Measurements from ENCODE around the gene KLK2. TPM values are rescaled to one million over a fixed set of nuclear protein-coding genes. Genes with fewer than 3 reads are reported as not detected.

The KLK2 gene
- polyA plus RNA-seq, 1 donor from 2014 or later = not detected

DNA sequence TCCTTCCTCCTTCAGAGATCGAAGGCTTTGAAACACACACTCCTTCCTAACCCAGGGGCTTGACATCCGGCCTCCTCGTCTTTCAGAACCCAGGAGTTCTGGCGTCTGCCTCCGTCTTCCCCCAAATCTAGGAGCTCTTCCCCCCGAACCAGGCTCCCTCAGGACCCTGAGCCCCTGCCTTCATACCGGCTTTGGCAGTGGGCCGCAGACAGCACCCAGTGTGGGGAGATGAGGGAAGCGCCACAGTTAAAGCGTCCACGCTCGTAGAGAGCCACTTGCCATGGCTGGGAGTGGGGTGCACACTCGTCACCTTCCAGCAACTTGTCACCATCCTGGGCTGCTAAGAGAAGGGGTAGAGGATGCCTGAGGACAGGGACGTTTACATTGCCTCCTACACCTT, 45.8 kb upstream of the KLK2 start:
- Histone ChIP-seq H3K27ac (ENCODE audit: low read length) (no peak overlapping the region), H3K79me2 (replicated peaks; ENCODE audit: insufficient read depth, low read length) (no peaks in the 10 kb centered on the region), H4K20me1 (ENCODE audit: insufficient read depth) (no peaks in the 10 kb centered on the region), H3K4me2 (ENCODE audit: low read length) (no peak overlapping the region), H3K9me2 (ENCODE audit: insufficient read depth, low read length) (no peaks in the 10 kb centered on the region), H3F3A (ENCODE audit: insufficient read depth, low read length, poor library complexity, severe bottlenecking) (no peaks in the 10 kb centered on the region), H2AFZ (ENCODE audit: low read depth, low read length) (no peak overlapping the region), H3K36me3 (ENCODE audit: insufficient read depth, low read length) (no peaks in the 10 kb centered on the region), H3K27me3 (ENCODE audit: insufficient read depth, low read depth, low read length) (peaks cover 9% of the 10 kb centered on the region), H3K4me3 (ENCODE audit: low read length) (no peak overlapping the region), H3K9me3 (ENCODE audit: low read length) (no peaks in the 10 kb centered on the region), H3K9ac (ENCODE audit: low read length) (no peak overlapping the region)
- TF ChIP-seq POLR2AphosphoS5 (IDR thresholded peaks at IDR 0.05) (no peak), EZH2 (IDR thresholded peaks at IDR 0.05; ENCODE audit: borderline replicate concordance, insufficient read depth, low read length, poor library complexity, severe bottlenecking) (no peak), TAF1 (IDR thresholded peaks at IDR 0.05; ENCODE audit: low read depth) (no peak), EP300 (conservative IDR thresholded peaks at IDR 0.05; ENCODE audit: poor library complexity, severe bottlenecking) (no peak), MXI1 (conservative IDR thresholded peaks at IDR 0.05; ENCODE audit: poor library complexity, severe bottlenecking) (no peak), SMC3 (conservative IDR thresholded peaks at IDR 0.05; ENCODE audit: poor library complexity) (no peak), RAD21 (conservative IDR thresholded peaks at IDR 0.05) (no peak)
- TF ChIP-seq, protein P1, sequence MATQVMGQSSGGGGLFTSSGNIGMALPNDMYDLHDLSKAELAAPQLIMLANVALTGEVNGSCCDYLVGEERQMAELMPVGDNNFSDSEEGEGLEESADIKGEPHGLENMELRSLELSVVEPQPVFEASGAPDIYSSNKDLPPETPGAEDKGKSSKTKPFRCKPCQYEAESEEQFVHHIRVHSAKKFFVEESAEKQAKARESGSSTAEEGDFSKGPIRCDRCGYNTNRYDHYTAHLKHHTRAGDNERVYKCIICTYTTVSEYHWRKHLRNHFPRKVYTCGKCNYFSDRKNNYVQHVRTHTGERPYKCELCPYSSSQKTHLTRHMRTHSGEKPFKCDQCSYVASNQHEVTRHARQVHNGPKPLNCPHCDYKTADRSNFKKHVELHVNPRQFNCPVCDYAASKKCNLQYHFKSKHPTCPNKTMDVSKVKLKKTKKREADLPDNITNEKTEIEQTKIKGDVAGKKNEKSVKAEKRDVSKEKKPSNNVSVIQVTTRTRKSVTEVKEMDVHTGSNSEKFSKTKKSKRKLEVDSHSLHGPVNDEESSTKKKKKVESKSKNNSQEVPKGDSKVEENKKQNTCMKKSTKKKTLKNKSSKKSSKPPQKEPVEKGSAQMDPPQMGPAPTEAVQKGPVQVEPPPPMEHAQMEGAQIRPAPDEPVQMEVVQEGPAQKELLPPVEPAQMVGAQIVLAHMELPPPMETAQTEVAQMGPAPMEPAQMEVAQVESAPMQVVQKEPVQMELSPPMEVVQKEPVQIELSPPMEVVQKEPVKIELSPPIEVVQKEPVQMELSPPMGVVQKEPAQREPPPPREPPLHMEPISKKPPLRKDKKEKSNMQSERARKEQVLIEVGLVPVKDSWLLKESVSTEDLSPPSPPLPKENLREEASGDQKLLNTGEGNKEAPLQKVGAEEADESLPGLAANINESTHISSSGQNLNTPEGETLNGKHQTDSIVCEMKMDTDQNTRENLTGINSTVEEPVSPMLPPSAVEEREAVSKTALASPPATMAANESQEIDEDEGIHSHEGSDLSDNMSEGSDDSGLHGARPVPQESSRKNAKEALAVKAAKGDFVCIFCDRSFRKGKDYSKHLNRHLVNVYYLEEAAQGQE (IDR thresholded peaks at IDR 0.05; ENCODE audit: borderline replicate concordance) = no peak
- TF ChIP-seq, protein P2, sequence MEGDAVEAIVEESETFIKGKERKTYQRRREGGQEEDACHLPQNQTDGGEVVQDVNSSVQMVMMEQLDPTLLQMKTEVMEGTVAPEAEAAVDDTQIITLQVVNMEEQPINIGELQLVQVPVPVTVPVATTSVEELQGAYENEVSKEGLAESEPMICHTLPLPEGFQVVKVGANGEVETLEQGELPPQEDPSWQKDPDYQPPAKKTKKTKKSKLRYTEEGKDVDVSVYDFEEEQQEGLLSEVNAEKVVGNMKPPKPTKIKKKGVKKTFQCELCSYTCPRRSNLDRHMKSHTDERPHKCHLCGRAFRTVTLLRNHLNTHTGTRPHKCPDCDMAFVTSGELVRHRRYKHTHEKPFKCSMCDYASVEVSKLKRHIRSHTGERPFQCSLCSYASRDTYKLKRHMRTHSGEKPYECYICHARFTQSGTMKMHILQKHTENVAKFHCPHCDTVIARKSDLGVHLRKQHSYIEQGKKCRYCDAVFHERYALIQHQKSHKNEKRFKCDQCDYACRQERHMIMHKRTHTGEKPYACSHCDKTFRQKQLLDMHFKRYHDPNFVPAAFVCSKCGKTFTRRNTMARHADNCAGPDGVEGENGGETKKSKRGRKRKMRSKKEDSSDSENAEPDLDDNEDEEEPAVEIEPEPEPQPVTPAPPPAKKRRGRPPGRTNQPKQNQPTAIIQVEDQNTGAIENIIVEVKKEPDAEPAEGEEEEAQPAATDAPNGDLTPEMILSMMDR (IDR thresholded peaks at IDR 0.05; ENCODE audit: poor library complexity, severe bottlenecking) = no peak

DNA sequence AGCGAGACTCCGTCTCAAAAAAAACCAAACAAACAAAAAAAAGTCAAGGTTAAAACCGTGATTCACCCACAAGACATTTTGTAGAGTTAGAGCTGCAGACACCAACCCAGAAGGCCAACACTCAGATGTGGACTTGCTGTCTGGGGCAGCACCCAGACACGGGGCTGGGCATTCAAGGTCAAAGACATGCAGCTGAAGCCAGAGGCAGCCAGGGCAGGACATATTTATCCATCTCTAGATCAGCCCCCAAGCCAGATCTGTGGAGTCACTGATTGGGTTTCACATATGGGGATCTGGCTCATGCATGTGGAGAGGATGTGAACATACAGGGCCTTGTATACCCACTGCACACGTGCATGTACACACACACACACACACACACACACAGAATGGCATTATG, 43.4 kb upstream of the KLK2 start:
- H3K36me3 ChIP-seq (ENCODE audit: insufficient read depth, low read length) = no peaks in the 10 kb centered on the region
- TF ChIP-seq MXI1 (conservative IDR thresholded peaks at IDR 0.05; ENCODE audit: poor library complexity, severe bottlenecking) (no peak), TAF1 (IDR thresholded peaks at IDR 0.05; ENCODE audit: low read depth) (no peak), SMC3 (conservative IDR thresholded peaks at IDR 0.05; ENCODE audit: poor library complexity) (no peak), POLR2AphosphoS5 (IDR thresholded peaks at IDR 0.05) (no peak), RAD21 (conservative IDR thresholded peaks at IDR 0.05) (no peak), EZH2 (IDR thresholded peaks at IDR 0.05; ENCODE audit: borderline replicate concordance, insufficient read depth, low read length, poor library complexity, severe bottlenecking) (no peak)
- TF ChIP-seq, protein P1 (IDR thresholded peaks at IDR 0.05; ENCODE audit: borderline replicate concordance) = no peak
- TF ChIP-seq, protein P2 (IDR thresholded peaks at IDR 0.05; ENCODE audit: poor library complexity, severe bottlenecking) = no peak
- no peaks in the 10 kb centered on the region for H3K9me3 ChIP-seq (ENCODE audit: low read length)
- no peak overlapping the region for H3K9ac ChIP-seq (ENCODE audit: low read length)
- no peak overlapping the region for H3K4me2 ChIP-seq (ENCODE audit: low read length)
- H3K4me3 ChIP-seq (ENCODE audit: low read length) = no peak overlapping the region
- H2AFZ ChIP-seq (ENCODE audit: low read depth, low read length) = no peak overlapping the region
- H3K27ac ChIP-seq (ENCODE audit: low read length) = no peak overlapping the region
- H4K20me1 ChIP-seq (ENCODE audit: insufficient read depth) = no peaks in the 10 kb centered on the region
- no peaks in the 10 kb centered on the region for H3K9me2 ChIP-seq (ENCODE audit: insufficient read depth, low read length)
- H3K79me2 ChIP-seq (replicated peaks; ENCODE audit: insufficient read depth, low read length) = no peaks in the 10 kb centered on the region
- no peaks in the 10 kb centered on the region for H3F3A ChIP-seq (ENCODE audit: insufficient read depth, low read length, poor library complexity, severe bottlenecking)
- peaks cover 1% of the 10 kb centered on the region for H3K27me3 ChIP-seq (ENCODE audit: insufficient read depth, low read depth, low read length)

Measured in neural cell (in vitro differentiated cells).